ENCODE measurements around the gene C1R.
A peak's percentile ranks its signal among the peaks of the same experiment; 100 is the strongest.

The C1R gene

DNA sequence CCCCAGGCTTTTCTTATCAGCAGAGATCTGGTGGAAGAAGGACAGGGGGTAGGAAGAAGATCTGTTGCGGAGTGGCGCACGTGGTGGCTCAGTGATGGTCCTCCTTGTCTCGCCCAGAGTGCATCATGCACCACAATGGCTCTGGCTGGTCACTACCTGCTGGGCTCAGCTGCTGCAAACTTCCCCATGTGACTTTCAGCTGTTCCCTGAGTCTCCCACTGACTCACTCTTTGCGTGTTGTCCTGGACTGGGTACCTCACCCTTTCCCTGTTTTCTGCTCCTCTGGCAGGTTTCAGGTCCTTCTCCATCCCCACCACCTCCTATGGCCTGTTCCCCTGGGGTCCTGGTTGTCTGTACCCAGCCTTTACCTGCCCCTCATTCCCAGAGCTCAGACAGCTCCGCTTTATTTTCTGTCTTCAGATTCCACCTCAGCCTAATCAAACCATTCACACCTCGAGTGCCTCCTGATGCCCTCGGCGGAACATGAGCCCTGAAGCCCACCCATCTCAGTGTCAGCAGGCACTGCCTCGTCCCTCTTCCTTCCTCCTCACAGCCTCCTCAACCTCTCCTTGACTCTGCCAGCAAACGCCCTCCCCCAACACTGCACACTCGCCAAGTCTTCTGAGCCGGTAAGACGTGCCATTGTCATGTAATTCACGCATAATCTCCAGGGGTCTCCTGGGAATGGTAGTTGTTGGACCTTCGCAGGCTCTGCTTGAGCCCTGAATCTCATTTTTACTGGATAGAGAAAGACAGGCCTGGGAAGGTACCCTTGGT lies 1.8 kb downstream of the C1R start:
- Histone ChIP-seq H3K4me3 (ENCODE audit: insufficient read length, low read depth) (no peak overlapping the region), H3K27me3 (ENCODE audit: insufficient read depth, insufficient read length) (no peaks in the 10 kb centered on the region), H3K9ac (ENCODE audit: insufficient read length, low read depth) (peak overlapping the region; percentile 32), H3K36me3 (ENCODE audit: insufficient read depth, insufficient read length, low read length) (no peaks in the 10 kb centered on the region), H3K4me1 (ENCODE audit: insufficient read depth, insufficient read length) (peaks cover 36% of the 10 kb centered on the region), H3K9me3 (ENCODE audit: insufficient read depth, low read length) (no peaks in the 10 kb centered on the region)
- TF ChIP-seq ZNF274 (IDR thresholded peaks at IDR 0.05; ENCODE audit: low read depth, low read length) = no peak
- TF ChIP-seq SUZ12 (IDR thresholded peaks at IDR 0.05; ENCODE audit: extremely low read depth, insufficient read depth, insufficient read length) = no peak
- TF ChIP-seq YY1 (IDR thresholded peaks at IDR 0.05; ENCODE audit: insufficient read depth, insufficient read length) = no peak
- peak; percentile 99 for DNase-seq (ENCODE audit: low read depth, low spot score)

- Histone ChIP-seq H3K9me3 (ENCODE audit: insufficient read depth, low read length) (peaks cover 8% of the 10 kb centered on the region; the same call in 1 of the 2 replicates), H3K27me3 (ENCODE audit: insufficient read depth, insufficient read length) (no peaks in the 10 kb centered on the region), H3K9ac (ENCODE audit: insufficient read length, low read depth) (no peak overlapping the region), H3K4me1 (ENCODE audit: insufficient read depth, insufficient read length) (peaks cover 35% of the 10 kb centered on the region), H3K4me3 (ENCODE audit: insufficient read length, low read depth) (no peak overlapping the region), H3K36me3 (ENCODE audit: insufficient read depth, insufficient read length, low read length) (no peaks in the 10 kb centered on the region)
- no peak for DNase-seq (ENCODE audit: low read depth, low spot score)
- TF ChIP-seq SUZ12 (IDR thresholded peaks at IDR 0.05; ENCODE audit: extremely low read depth, insufficient read depth, insufficient read length) (no peak), ZNF274 (IDR thresholded peaks at IDR 0.05; ENCODE audit: low read depth, low read length) (no peak), YY1 (IDR thresholded peaks at IDR 0.05; ENCODE audit: insufficient read depth, insufficient read length) (no peak)
Measured at GRCh38 chr12:7089196-7089871, 2.9 kb downstream of the C1R start.

GRCh38 chr12:7083125-7083524 lies 9.1 kb downstream of the C1R start:
- no peaks in the 10 kb centered on the region for H3K27me3 ChIP-seq (ENCODE audit: insufficient read depth, insufficient read length)
- H3K9me3 ChIP-seq (ENCODE audit: insufficient read depth, low read length) = peaks cover 8% of the 10 kb centered on the region; the same call in 1 of the 2 replicates
- no peaks in the 10 kb centered on the region for H3K4me1 ChIP-seq (ENCODE audit: insufficient read depth, insufficient read length)
- no peak overlapping the region for H3K4me3 ChIP-seq (ENCODE audit: insufficient read length, low read depth)
- H3K9ac ChIP-seq (ENCODE audit: insufficient read length, low read depth) = no peak overlapping the region
- TF ChIP-seq YY1 (IDR thresholded peaks at IDR 0.05; ENCODE audit: insufficient read depth, insufficient read length) (no peak), SUZ12 (IDR thresholded peaks at IDR 0.05; ENCODE audit: extremely low read depth, insufficient read depth, insufficient read length) (no peak), ZNF274 (IDR thresholded peaks at IDR 0.05; ENCODE audit: low read depth, low read length) (no peak)
- H3K36me3 ChIP-seq (ENCODE audit: insufficient read depth, insufficient read length, low read length) = no peaks in the 10 kb centered on the region
- DNase-seq (ENCODE audit: low read depth, low spot score) = no peak

- no peak for DNase-seq (ENCODE audit: low read depth, low spot score)
- TF ChIP-seq ZNF274 (IDR thresholded peaks at IDR 0.05; ENCODE audit: low read depth, low read length) (no peak), SUZ12 (IDR thresholded peaks at IDR 0.05; ENCODE audit: extremely low read depth, insufficient read depth, insufficient read length) (no peak), YY1 (IDR thresholded peaks at IDR 0.05; ENCODE audit: insufficient read depth, insufficient read length) (no peak)
- Histone ChIP-seq H3K4me1 (ENCODE audit: insufficient read depth, insufficient read length) (no peaks in the 10 kb centered on the region), H3K9ac (ENCODE audit: insufficient read length, low read depth) (no peak overlapping the region), H3K4me3 (ENCODE audit: insufficient read length, low read depth) (no peak overlapping the region), H3K27me3 (ENCODE audit: insufficient read depth, insufficient read length) (peaks cover 2% of the 10 kb centered on the region), H3K36me3 (ENCODE audit: insufficient read depth, insufficient read length, low read length) (no peaks in the 10 kb centered on the region), H3K9me3 (ENCODE audit: insufficient read depth, low read length) (peaks cover 8% of the 10 kb centered on the region; the same call in 1 of the 2 replicates)
Measured at GRCh38 chr12:7081037-7081436, 11.2 kb downstream of the C1R start.

DNA sequence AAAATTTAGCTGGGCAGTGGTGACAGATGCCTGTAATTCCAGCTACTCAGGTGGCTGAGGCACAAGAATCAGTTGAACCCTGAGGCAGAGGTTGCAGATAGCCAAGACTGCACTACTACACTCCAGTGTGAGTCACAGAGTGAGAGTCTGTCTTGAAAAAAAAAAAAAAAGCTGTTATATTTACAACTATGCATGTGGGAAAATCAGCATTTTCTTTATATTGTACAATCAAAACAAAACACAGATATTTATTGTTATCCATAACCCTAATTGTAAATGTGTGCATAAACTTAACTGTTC lies 12.5 kb downstream of the C1R start:
- Histone ChIP-seq H3K36me3 (ENCODE audit: insufficient read depth, insufficient read length, low read length) (no peaks in the 10 kb centered on the region), H3K9ac (ENCODE audit: insufficient read length, low read depth) (no peak overlapping the region), H3K4me1 (ENCODE audit: insufficient read depth, insufficient read length) (no peaks in the 10 kb centered on the region), H3K27me3 (ENCODE audit: insufficient read depth, insufficient read length) (peaks cover 2% of the 10 kb centered on the region), H3K4me3 (ENCODE audit: insufficient read length, low read depth) (no peak overlapping the region), H3K9me3 (ENCODE audit: insufficient read depth, low read length) (peaks cover 3% of the 10 kb centered on the region; the same call in 1 of the 2 replicates)
- TF ChIP-seq SUZ12 (IDR thresholded peaks at IDR 0.05; ENCODE audit: extremely low read depth, insufficient read depth, insufficient read length) (no peak), ZNF274 (IDR thresholded peaks at IDR 0.05; ENCODE audit: low read depth, low read length) (no peak), YY1 (IDR thresholded peaks at IDR 0.05; ENCODE audit: insufficient read depth, insufficient read length) (no peak)
- DNase-seq (ENCODE audit: low read depth, low spot score) = no peak

GRCh38 chr12:7078163-7078562 lies 14.1 kb downstream of the C1R start:
- H3K4me3 ChIP-seq (ENCODE audit: insufficient read length, low read depth) = no peak overlapping the region
- no peaks in the 10 kb centered on the region for H3K9me3 ChIP-seq (ENCODE audit: insufficient read depth, low read length)
- DNase-seq (ENCODE audit: low read depth, low spot score) = no peak
- H3K4me1 ChIP-seq (ENCODE audit: insufficient read depth, insufficient read length) = no peaks in the 10 kb centered on the region
- peaks cover 2% of the 10 kb centered on the region for H3K27me3 ChIP-seq (ENCODE audit: insufficient read depth, insufficient read length)
- H3K36me3 ChIP-seq (ENCODE audit: insufficient read depth, insufficient read length, low read length) = no peaks in the 10 kb centered on the region
- H3K9ac ChIP-seq (ENCODE audit: insufficient read length, low read depth) = no peak overlapping the region
- TF ChIP-seq SUZ12 (IDR thresholded peaks at IDR 0.05; ENCODE audit: extremely low read depth, insufficient read depth, insufficient read length) (no peak), YY1 (IDR thresholded peaks at IDR 0.05; ENCODE audit: insufficient read depth, insufficient read length) (no peak), ZNF274 (IDR thresholded peaks at IDR 0.05; ENCODE audit: low read depth, low read length) (no peak)

DNA sequence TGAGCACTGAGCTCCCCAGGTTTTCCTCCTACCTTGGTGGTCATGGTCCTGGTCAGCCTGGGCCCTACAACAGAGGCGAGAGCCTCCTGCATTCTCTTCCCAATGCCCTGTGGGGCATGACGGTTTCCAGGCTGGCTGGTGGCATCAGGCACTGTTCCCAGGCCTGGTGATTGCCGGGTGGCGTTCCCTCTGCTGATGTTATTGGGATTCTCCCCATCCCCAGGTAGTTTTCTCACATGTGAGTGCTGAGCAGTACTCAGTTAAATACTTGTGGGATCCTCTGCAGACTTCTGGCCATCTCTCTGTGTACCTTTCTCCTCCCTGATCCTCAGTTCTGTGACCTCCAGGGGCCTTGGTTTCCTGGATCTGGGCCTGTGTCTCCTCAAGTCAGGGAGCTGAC lies 15.8 kb downstream of the C1R start:
- Histone ChIP-seq H3K4me1 (ENCODE audit: insufficient read depth, insufficient read length) (no peaks in the 10 kb centered on the region), H3K36me3 (ENCODE audit: insufficient read depth, insufficient read length, low read length) (no peaks in the 10 kb centered on the region), H3K27me3 (ENCODE audit: insufficient read depth, insufficient read length) (peaks cover 2% of the 10 kb centered on the region), H3K9me3 (ENCODE audit: insufficient read depth, low read length) (no peaks in the 10 kb centered on the region), H3K4me3 (ENCODE audit: insufficient read length, low read depth) (no peak overlapping the region), H3K9ac (ENCODE audit: insufficient read length, low read depth) (no peak overlapping the region)
- DNase-seq (ENCODE audit: low read depth, low spot score) = no peak
- TF ChIP-seq ZNF274 (IDR thresholded peaks at IDR 0.05; ENCODE audit: low read depth, low read length) (no peak), SUZ12 (IDR thresholded peaks at IDR 0.05; ENCODE audit: extremely low read depth, insufficient read depth, insufficient read length) (no peak), YY1 (IDR thresholded peaks at IDR 0.05; ENCODE audit: insufficient read depth, insufficient read length) (no peak)

All from NT2/D1 (cell line).